B cell (primary cell): ENCODE results near the gene CRY1. TPM values are rescaled to one million over a fixed set of nuclear protein-coding genes. Genes with fewer than 3 reads are reported as not detected.

ENCODE experiments used
- ATAC-seq: fragments of 200-7000 bp; cut with Tn5 transposase; one replicate; pipeline ENCODE4 v1.10.0; 2021; ENCODE audit warnings: low read depth, mild to moderate bottlenecking, moderate number of reproducible peaks, moderate library complexity
- CTCF ChIA-PET: fragments of 350-600 bp; sonication (Branson Sonifier 250); formaldehyde crosslinking; loops from one replicate; lab custom pipeline; 2021; ENCODE audit warnings: antibody characterized with exemption, inconsistent platforms; lab: Charles Lee
- POLR2A ChIA-PET: fragments of 350-600 bp; sonication (Branson Sonifier 250); formaldehyde crosslinking; loops from one replicate; lab custom pipeline; 2021; ENCODE audit warnings: antibody characterized with exemption; lab: Charles Lee
- DNase-seq: peaks from one replicate; pipeline ENCODE4 v3.0.0; 2013
- H2AFZ ChIP-seq: 2 replicates; pipeline ENCODE4 v1.6.1; 2012; ENCODE audit warnings: mild to moderate bottlenecking, low read depth, low read length; ENCODE audit not compliant: insufficient read depth, poor library complexity, severe bottlenecking
- H3K27ac ChIP-seq, 2 donors: 1 replicate in 1 of 2; 2 replicates in 1 of 2; pipeline ENCODE4 v1.5.1; 2012 to 2013; ENCODE audit warnings: low read length in 2 of 2, mild to moderate bottlenecking in 2 of 2, moderate library complexity in 1 of 2
- H3K27me3 ChIP-seq, 4 experiments: fragments of 200-600 bp in 1 of 4; sonication (generic) in 1 of 4; replicated peaks in 1 of 4; 1 replicate in 2 of 4; 2 replicates in 2 of 4; pipeline versions ENCODE4 v1.6.1 to v1.7.0; 2013 to 2016; ENCODE audit warnings: low read length in 3 of 4, mild to moderate bottlenecking in 2 of 4, mixed read lengths in 1 of 4, moderate library complexity in 1 of 4; ENCODE audit not compliant: insufficient read depth in 4 of 4, control insufficient read depth in 3 of 4; ENCODE audit errors: control extremely low read depth in 1 of 4
- H3K36me3 ChIP-seq, 2 experiments: replicated peaks in 1 of 2; 1 replicate in 1 of 2; 2 replicates in 1 of 2; pipeline versions ENCODE4 v1.6.1 to v1.7.1; 2013; ENCODE audit warnings: low read length in 1 of 2; ENCODE audit not compliant: insufficient read depth in 2 of 2, control insufficient read depth in 1 of 2; ENCODE audit errors: control extremely low read depth in 1 of 2, extremely low read depth in 1 of 2
- H3K4me1 ChIP-seq, 2 donors: fragments of 200-600 bp in 1 of 2; sonication (generic) in 1 of 2; 1 replicate in 1 of 2; 2 replicates in 1 of 2; pipeline versions ENCODE4 v1.5.1 to v1.6.1; 2013 to 2017; ENCODE audit warnings: low read length in 2 of 2; ENCODE audit not compliant: control insufficient read depth in 2 of 2, insufficient read depth in 2 of 2
- H3K4me2 ChIP-seq: replicated peaks from 2 replicates; pipeline ENCODE3; 2012; ENCODE audit warnings: mild to moderate bottlenecking, low read depth, low read length; ENCODE audit not compliant: poor library complexity, severe bottlenecking
- H3K4me3 ChIP-seq, 5 experiments: fragments of 200-600 bp in 1 of 5; sonication (generic) in 1 of 5; 1 replicate in 3 of 5; 2 replicates in 2 of 5; pipeline versions ENCODE4 v1.5.1 to v1.7.0; 2011 to 2016; ENCODE audit warnings: low read length in 4 of 5, mild to moderate bottlenecking in 4 of 5, low read depth in 2 of 5, control low read depth in 1 of 5, moderate library complexity in 1 of 5; ENCODE audit not compliant: insufficient read depth in 1 of 5; ENCODE audit errors: control extremely low read depth in 1 of 5, extremely low read depth in 1 of 5
- H3K79me2 ChIP-seq: fragments of 200-600 bp; sonication (generic); one replicate; pipeline ENCODE4 v1.6.0; 2016; ENCODE audit warnings: low read length; ENCODE audit not compliant: control insufficient read depth, insufficient read depth
- H3K9ac ChIP-seq: fragments of 200-600 bp; sonication (generic); 2 replicates; pipeline ENCODE4 v1.6.1; 2017; ENCODE audit warnings: mild to moderate bottlenecking, low read length, moderate library complexity
- H3K9me3 ChIP-seq, 3 donors: one replicate each; pipeline versions ENCODE4 v1.6.1 to v1.7.1; 2013; ENCODE audit warnings: low read length in 2 of 3; ENCODE audit not compliant: control insufficient read depth in 2 of 3, insufficient read depth in 1 of 3; ENCODE audit errors: control extremely low read depth in 1 of 3
- H4K20me1 ChIP-seq: 2 replicates; pipeline ENCODE4 v1.6.0; 2012; ENCODE audit warnings: mild to moderate bottlenecking, low read length; ENCODE audit not compliant: insufficient read depth, control insufficient read depth, poor library complexity, severe bottlenecking
- H3K27ac Mint-ChIP-seq: one replicate; pipeline ENCODE4 v1.8.0; 2021; ENCODE audit warnings: mixed read lengths
- H3K27me3 Mint-ChIP-seq: one replicate; pipeline ENCODE4 v1.8.0; 2021; ENCODE audit warnings: mixed read lengths
- H3K4me1 Mint-ChIP-seq: one replicate; pipeline ENCODE4 v1.8.0; 2021; ENCODE audit warnings: mixed read lengths
- H3K4me3 Mint-ChIP-seq: one replicate; pipeline ENCODE4 v1.8.0; 2021; ENCODE audit warnings: mixed read lengths
- H3K9me3 Mint-ChIP-seq: one replicate; pipeline ENCODE4 v1.8.0; 2022; ENCODE audit warnings: mixed read lengths; ENCODE audit not compliant: insufficient read depth
- CTCF ChIP-seq: fragments of 200-600 bp; IDR thresholded peaks from one replicate; pipeline ENCODE4 v1.8.0; 2022; ENCODE audit warnings: antibody characterized with exemption, mild to moderate bottlenecking
- EZH2 ChIP-seq: IDR thresholded peaks from 2 replicates; pipeline ENCODE4 v1.6.1; 2012; ENCODE audit warnings: borderline replicate concordance, low read depth, mild to moderate bottlenecking, moderate library complexity, low read length; ENCODE audit not compliant: insufficient read depth, poor library complexity, severe bottlenecking
- WGBS: methylation state at CpG from one replicate; pipeline ENCODE4 v1.1.5; 2013; ENCODE audit warnings: missing lambda C conversion rate; ENCODE audit not compliant: insufficient coverage; 5-methylcytosine and 5-hydroxymethylcytosine counted together
- intact Hi-C: fragments of 100-400 bp; cut with micrococcal nuclease; formaldehyde crosslinking; loops from one replicate; pipeline ENCODE4 v1.10.0; 2022
- polyA plus RNA-seq: library from polyadenylated mRNA; depleted of rRNA; stranded (reverse); fragments of >200 nt; gene quantifications from 2 replicates; pipeline ENCODE4 v1.2.3, GENCODE V29; 2012
- total RNA-seq, 2 donors: library from RNA; stranded (reverse); fragments of 120-200 nt in 1 of 2; gene quantifications; 1 replicate in 1 of 2; 2 replicates in 1 of 2; pipeline versions ENCODE4 v1.2.3 to v1.2.4, GENCODE V29; 2013 to 2022

The CRY1 gene
- total and polyA plus RNA-seq, 2 donors (not counting 1 experiment from before 2014, with no cell fraction given), result 2.4 to 8.8 TPM

DNA sequence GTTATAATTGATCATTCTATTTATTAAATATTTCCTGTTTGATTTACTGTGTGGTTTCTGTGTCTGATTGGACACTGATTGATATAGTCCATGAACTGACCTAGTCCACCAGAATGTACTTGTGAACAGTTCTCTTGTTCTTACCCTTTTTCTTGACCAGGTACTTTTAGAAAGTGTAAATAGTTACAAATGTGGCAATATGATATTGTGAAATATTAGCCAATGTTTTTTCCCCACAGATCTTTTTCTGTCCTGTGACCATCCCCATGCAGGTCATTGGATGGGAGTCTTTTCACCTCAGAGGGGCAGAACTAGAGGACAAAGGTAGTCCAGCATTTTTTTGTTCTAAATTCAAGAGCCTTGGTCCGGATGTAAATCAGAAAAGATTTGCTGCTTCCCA is 8.3 kb upstream of the CRY1 start:
- Mint-ChIP-seq H3K27ac (no peak overlapping the region), H3K9me3 (no peaks in the 10 kb centered on the region), H3K4me1 (no peaks in the 10 kb centered on the region), H3K27me3 (peaks cover 54% of the 10 kb centered on the region), H3K4me3 (no peak overlapping the region)
- Histone ChIP-seq H3K27me3 (peaks cover 0 to 13% (median 7%) of the 10 kb centered on the region in 4 experiments), H3K27ac (no peak overlapping the region), H3K36me3 (no peaks in the 10 kb centered on the region), H2AFZ (no peak overlapping the region), H3K9ac (no peak overlapping the region), H3K79me2 (no peaks in the 10 kb centered on the region), H3K4me3 (no peak overlapping the region), H3K4me2 (no peak overlapping the region), H3K4me1 (no peaks in the 10 kb centered on the region), H4K20me1 (no peaks in the 10 kb centered on the region), H3K9me3 (peaks cover 0 to 5% (median 0%) of the 10 kb centered on the region in 3 donors)
- WGBS, result no CpG with 5 or more reads among the region's 1 CpG
- ATAC-seq (no peak), DNase-seq (no peak)
- CTCF ChIA-PET, result interaction anchor here (1.5 kb wide), 1 partner anchor 10 kb away, joined by 3 read pairs; no protein-coding TSS in a partner anchor
- intact Hi-C loops, result no loop called here
- TF ChIP-seq CTCF (no peak), EZH2 (no peak)
- POLR2A ChIA-PET, result no interaction called here

DNA sequence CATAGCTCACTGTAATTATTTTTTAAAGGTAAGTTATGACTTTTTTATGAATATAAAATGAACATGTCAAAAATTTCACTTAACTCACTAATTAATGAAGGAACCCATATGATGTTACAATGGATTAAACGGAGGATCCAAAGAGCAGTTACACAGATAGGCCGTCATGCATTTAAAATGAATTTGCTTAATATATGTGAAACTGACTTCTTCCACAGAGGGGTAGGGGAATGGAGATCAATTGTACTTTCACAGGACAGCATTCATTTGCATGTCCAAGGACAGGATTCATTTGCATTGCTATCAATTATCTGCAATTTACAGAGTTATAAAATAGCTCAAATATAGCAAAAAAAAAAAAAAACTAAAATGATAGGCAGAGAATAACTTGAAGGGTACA is 6.6 kb upstream of the CRY1 start:
- Histone ChIP-seq H4K20me1 (no peaks in the 10 kb centered on the region), H2AFZ (no peak overlapping the region), H3K27me3 (peaks cover 0 to 13% (median 5%) of the 10 kb centered on the region in 4 experiments), H3K79me2 (no peaks in the 10 kb centered on the region), H3K27ac (no peak overlapping the region), H3K4me3 (no peak overlapping the region), H3K9ac (no peak overlapping the region), H3K9me3 (peaks cover 0 to 8% (median 0%) of the 10 kb centered on the region in 3 donors), H3K36me3 (no peaks in the 10 kb centered on the region), H3K4me1 (no peaks in the 10 kb centered on the region), H3K4me2 (no peak overlapping the region)
- Mint-ChIP-seq H3K27me3 (peaks cover 52% of the 10 kb centered on the region), H3K27ac (no peak overlapping the region), H3K9me3 (peaks cover 5% of the 10 kb centered on the region), H3K4me3 (no peak overlapping the region), H3K4me1 (no peaks in the 10 kb centered on the region)
- ChIA-PET POLR2A (no interaction called here), CTCF (interaction anchor here (1.0 to 1.8 kb wide), 3 partner anchors 13 to 507 kb away, joined by 3 to 4 read pairs (median 3); no protein-coding TSS in a partner anchor)
- TF ChIP-seq CTCF, result no peak
- TF ChIP-seq EZH2, result no peak
- DNase-seq (no peak), ATAC-seq (no peak)
- WGBS, result no CpG with 5 or more reads among the region's 2 CpGs
- intact Hi-C loops, result no loop called here
